Right hindlimb (tissue), 1 donor: ENCODE measurements around the gene SFT2D3.

Source experiments
- DNase-seq: peaks from one replicate; pipeline ENCODE4 v3.0.0-alpha.2; 2018

The SFT2D3 gene, protein sequence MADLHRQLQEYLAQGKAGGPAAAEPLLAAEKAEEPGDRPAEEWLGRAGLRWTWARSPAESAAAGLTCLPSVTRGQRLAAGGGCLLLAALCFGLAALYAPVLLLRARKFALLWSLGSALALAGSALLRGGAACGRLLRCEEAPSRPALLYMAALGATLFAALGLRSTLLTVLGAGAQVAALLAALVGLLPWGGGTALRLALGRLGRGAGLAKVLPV

DNA sequence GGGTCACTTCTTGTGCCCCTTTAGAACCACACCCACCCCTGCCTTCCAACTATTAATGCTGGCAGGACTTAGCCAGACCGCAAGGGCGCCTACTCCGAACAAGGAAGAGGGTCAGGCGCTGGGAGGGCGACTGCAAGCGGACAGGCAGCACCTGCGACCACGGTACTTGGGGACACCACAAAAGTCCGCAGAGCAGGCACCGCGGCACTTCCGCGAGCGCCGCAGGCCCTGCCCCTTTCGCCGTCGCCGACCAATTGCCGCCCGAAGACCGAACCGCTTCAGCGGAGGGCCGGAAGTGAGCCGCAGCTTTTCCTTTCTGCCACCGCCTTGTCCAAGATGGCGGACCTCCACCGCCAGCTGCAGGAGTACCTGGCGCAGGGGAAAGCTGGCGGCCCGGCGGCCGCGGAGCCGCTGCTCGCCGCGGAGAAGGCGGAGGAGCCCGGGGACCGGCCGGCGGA is at the start of gene SFT2D3:
TSS of gene SFT2D3 (plus strand) at position 305 of the 458 bp plus-strand sequence. CDS start at position 337, 32 bp downstream.
- peak; percentile 94 for DNase-seq

DNA sequence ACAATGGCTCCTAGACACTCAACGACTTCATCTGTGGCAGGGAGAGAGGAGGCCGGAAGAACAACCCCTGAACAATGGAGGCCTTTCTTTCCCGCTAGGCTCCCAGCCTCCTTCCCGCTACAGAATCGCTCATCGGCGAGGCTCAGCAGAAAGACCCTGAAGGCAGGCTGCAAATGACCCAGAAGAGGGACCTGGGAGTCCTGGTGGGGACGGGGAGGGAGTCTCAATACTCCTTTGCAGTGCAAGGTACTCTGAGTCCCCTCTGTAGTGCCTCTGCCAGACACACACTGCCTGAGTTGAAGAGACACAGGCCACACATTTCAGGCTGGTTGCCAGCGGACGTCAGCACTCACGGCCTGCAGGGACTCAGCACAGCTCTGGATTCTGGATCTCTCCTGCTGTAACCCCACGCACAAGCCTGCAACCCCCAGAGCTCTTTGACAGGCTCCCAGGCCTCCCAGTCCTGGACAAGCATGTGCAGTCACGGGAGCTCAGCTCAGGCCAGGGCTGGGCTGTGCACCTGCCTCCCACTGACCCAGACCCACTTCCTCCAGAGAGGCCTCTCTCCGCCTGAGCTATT is 49.2 kb upstream of the SFT2D3 start:
- DNase-seq: peak; percentile 79

DNA sequence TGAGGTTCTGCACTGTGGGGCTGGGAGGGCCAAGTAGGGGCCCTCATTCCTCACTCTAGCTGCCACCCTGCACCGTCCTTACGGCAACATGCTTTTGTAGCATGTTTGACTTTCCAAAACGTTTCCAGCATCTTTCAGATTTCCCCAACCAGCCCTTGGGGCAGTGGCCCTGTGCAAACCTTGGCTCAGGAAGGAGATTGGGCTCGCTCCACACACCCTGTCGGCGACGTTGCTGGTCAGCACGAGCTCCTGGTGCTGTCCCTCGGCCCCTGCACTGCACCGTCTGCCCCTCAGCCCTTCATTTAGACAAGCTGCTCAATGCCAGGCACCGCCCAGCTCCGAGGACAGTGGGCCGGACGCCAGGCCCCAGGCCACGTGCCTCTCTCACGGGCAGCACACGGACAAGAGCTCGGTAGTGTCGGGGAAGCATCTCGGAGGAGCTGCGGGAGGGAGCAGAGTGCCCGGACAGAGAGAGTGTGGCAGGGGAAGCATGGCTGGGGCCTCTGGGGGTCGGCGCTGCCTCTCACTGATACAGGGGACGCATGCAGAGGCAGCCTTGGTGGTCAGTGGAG is 48.4 kb upstream of the SFT2D3 start:
- peak; percentile 8 for DNase-seq

DNA sequence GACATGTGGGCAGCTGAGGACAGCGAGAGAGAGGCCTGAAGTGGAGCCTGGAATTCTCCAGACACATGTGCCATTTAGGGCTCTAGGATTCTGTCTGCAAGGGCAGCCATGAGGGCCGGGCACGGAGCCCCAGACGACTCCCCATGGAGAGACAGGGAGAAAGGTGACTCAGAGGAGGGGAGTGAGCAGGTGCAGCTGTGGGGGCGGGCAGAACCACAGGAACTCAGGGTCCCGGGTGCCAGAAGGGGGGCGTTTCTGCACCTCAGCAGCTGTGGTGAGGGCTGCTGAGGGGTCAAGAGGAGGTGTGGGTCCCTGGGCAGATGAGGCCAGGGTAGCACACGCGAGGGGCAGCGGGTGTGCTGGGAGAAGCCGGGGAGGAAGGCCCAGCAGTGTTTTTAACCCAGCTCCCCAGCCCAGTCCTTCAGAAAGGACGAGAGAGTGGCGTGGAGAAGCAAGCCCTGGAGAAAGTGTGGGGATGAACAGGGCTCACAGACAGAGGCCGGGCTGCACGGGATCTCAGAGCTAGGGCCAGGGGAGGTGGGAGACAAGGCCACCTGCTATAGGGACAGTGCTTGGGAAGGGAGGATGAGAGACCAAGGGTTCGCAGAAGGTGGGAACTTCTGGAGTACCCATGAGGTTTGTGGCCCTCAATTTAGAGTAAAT is 47.7 kb upstream of the SFT2D3 start:
- peak; percentile 15 for DNase-seq

DNA sequence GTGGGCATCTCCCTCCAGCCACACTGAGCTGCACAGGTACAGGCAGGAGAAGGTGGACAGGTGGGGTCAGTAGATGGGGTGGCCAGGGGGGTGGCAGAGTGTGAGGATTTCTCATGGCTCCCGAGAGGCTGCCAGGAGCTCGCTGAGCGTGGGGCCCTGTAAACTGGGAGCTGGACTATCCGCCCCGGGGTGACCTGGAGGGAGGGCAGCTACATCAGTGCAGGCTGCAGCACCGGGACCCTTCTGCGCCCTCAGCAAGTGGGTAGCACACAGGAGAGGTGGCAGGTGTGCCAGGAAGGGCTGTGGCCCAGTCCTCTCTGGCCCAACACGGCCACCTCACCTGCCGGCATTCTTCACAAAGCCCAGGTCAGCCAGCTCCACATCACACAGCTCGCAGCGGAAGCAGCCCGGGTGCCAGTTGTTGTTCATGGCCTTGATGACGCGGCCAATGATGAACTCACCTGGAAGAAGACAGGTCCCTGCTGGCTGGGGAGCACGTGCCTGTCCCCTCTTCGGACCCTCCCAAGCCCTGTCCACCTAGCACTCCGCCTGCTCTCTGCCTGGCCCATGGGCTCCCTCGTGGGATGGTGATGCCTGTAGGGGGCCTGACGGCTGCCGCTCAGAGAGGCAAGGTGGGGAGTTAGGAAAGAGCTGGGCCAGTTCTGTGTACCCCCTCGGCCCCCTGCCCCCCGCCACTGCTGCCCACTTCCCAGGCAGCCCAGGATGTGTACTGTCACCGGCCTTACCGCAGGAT is 47.0 kb upstream of the SFT2D3 start:
- DNase-seq: peak; percentile 15

DNA sequence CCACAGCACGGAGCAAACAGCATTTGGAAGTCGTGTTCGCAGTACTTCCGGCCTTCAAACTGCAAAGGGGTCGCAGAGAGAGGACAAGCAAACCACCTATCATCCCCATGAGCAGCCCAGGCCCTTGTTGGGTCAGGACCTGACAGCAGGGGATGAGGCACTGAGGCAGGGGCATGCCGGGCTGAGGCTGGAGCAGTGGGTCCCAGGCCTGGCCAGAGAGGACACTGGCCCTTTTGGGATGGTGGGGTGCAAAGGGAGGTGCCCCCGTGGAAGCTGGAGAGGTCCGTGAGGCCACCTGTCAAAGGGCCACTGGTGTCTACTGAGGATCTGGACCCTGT is 46.5 kb upstream of the SFT2D3 start:
- peak; percentile 23 for DNase-seq

DNA sequence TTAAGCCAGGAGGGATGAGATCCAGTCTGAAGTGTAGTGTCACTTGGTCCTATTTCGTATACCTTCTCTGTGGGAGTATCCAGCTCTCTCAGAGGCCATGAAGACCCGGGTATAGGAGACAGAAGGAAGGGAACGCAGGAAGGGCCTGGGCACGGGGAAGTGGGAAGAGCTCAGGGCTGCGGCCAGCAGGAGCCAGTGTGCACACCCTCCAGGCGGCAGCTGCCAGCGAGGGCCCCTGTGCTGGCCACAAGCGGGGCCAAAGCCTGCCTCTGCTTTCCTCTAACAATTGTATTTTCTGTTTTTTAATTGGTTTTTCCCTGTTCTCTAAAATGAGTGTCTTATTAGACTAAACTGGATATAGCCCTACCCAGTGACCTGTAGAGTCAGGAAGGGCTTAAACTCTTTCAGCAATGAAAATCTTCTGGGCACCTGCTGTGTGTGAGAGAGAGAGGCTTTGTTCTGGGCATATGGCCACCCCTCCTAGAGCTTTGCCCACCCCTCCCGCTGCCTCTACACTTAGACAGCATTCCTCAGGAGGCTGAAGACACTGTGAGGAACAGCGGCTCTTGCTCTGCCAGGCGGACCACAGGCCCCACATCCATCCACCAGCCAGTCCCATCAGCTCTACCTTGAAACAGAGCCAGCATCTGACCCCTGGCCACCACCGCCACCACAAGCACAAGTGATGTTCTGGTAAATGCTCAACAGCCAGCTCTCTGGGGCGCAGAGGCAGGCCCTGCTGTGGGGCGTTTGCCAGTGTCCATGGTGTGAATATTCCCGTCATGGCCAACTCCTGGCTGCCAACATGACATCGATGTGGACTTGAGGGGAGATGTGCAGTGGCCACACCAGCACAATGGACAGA is 45.9 kb upstream of the SFT2D3 start:
- DNase-seq: peak; percentile 17

DNA sequence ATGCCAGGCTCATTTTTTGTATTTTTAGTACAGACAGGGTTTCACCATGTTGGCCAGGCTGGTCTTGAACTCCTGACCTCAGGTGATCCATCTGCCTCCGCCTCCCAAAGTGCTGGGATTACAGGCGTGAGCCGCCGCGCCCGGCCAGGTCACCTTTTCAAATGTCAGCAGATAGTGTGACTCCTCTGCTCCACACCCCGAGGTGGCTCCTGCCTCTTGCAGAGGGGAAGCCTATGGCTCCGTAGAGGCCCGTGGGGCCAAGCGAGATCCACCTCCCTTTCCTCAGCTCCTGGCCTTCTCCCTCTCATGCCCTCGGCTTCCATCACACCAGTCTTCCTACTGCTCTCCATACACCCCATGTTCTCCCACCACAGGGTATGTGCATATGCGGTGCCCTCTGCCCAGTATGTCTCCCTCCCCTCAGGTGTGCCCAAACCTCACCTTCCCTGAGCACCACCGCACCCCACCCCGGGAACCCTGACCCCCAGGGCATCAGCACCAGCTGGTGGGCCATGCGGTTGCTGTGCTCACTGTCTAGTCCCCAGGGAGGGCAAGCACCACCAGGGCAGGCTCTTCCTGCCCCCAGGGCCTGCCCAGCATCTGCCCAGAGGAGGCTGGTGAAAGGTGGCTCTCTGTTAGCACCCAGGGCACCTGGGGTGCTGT is 44.6 kb upstream of the SFT2D3 start:
- peak; percentile 13 for DNase-seq

DNA sequence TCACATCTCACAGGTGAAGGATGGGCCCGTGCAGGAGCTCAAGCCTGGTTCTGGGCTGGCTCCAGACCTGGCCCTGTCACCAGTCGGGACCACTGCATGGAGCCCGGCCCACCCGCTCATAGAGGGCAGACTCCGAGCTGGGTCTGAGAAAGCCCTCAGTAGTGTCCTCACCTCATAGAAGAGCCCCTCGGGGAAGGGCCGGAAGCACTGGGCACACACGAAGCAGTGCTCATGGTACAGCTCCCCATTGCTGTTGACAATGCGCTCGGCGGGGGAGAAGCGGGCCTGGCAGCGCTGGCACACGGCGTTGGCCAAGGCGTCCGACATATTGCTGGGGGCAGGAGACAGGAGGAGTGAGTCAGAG is 44.1 kb upstream of the SFT2D3 start:
- peak; percentile 6 for DNase-seq

DNA sequence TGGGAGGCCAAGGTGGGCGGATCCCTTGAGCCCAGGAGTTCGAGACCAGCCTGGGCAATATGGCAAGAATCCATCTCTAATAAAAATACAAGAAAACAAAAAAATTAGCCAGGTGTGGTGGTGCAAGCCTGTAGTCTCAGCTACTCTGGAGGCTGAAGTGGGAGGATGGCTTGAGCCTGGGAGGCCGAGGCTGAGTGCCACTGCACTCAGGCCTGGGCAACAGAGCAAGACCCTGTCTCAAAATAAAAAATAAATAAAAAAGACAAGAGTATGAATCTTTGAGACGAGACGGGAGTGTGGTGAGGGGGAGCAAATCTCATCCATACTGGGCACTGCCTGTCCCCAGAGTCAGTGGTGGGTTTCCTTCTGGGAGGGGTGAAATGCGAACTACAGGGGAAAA is 43.2 kb upstream of the SFT2D3 start:
- no peak for DNase-seq

DNA sequence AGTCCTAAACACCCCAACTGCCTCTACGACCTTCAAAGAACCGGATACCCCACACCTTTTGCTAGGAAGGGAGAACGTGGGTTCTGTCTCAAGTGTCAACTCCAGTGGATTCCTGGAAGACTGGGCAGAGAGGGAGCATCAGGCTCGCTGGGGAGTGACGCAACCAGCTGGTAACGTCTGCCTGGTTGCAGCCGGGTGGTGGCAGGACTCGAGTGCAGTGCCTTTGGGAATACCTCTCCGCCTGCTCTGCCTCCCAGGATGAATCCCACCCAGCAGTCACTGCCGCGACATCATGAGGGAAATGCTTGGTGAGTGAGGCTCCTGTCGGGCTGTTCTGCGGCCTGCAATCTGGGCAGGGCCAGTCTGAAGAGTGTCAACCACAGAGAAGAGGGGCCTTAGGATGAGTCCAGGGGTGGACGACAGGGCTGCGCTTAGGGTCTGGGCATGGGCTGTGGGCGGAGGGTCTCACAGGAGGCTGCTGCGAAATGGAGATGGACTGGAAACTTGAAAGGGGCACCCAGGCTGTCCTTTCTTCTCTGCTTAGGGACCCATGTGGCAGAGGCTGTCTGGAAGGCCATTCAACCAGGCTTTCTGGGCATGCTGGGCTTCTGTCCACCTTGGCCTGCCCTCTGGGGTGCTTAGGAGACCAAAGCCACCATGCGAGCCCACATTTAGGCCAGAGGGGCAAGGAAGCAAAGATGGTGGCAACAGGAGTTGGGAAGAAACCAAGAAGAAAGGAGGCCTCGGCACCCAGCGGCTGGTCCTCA is 42.5 kb upstream of the SFT2D3 start:
- DNase-seq: peak; percentile 16

DNA sequence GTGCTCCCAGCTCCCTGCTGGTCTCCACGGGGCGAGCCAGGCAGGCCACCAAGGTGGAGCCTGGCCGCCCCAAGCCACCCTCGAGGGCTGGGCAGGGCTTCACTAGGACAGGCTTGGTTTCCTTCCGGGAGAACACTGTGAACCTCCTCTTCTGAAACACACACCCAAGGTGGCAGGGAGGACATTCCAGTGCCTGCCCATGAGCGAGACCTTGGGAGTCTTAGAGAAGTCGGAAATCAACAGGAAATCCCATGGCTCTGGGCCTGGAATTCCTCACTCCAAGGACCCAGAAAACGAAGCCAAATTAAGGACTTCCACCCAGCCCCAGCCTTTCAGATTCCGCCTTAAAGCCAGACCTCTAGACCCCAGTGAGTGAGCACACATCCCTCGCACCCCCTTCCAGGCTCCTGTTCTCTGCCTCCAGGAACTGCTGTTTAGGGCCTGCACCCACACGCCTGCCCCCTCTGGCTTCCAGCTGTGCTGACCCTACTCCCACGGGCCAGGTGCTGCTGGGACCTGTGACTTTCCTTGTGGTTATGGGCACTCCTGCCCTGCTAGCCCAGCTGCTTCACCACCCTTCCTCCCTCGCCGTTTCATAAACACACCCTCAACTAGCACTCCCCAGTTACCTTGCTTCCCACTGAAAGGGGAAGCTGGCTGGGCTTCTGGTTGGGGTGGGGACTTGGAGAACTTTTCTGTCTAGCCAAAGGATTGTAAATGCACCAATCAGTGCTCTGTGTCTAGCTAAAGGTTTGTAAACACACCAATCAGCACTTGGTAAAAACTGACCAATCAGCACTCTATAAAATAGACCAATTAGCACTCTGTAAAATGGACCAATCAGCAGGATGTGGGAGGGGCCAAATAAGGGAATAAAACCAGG is 41.6 kb upstream of the SFT2D3 start:
- DNase-seq: peak; percentile 24

DNA sequence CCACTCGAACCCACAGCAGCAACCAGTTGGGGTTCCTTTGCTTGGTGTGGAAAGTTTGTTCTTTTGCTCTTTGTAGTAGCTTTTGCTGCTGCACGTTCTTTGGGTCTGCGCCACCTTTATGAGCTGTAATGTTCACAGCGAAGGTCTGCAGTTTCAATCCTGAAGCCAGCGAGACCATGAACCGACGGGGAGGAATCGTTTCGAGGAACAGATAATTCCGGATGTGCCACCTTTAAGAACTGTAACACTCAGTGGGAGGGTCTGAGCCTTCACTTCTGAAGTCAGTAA is 41.1 kb upstream of the SFT2D3 start:
- DNase-seq: no peak

DNA sequence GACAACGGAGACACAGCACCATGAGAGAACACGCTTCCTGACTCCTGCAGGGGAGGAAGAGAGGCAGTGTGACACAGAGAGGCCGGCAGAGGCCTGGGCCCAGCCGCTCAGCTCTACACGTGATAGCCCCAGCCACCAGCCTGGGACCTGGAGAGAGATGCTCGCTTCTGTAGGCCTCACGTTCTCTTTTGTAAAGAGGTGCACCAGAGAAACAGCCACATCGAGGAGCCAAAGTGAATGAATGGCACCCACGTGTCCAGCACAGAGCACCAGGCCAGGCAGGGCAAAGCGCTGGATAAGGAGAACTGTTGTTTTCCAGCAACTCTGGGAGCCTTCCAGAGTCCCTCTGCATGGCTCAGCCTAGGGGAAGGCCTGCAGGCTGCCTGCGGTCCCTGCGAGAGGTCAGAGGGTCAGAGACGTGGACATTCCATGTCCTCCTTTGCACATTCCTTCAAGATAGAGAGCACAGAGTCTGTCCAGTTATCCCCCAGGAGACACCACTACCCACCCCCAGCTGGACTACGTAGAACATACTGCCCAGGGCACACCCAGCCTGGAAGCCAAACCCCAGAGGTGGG is 40.1 kb upstream of the SFT2D3 start:
- no peak for DNase-seq

DNA sequence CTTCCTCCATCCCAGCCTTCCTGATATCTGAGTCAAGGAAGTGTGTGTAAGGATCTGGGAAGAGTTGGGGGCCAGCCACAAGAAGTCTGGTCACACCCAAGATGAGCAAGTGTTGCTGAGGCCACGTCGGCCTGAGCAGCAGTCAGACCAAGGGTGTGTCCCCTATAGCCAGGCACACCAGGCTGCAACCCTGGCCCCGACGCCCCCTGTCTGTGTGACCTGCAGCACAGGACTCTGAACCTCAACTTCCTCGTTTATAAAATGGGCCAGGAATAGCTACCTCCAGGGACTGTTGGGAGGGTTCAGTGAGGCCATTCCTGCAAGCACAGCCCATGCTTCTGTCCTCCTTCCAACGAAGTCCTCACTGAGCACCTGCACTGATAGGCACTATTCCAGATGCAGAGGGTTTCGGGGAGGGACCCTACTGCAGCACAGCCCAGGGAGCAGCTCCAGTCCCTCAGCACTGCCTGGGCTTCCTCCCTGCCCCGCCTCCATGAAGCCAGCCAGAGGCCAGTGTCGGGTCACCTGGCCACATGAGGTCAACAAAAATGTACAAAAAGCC is 39.3 kb upstream of the SFT2D3 start:
- DNase-seq: peak; percentile 11

DNA sequence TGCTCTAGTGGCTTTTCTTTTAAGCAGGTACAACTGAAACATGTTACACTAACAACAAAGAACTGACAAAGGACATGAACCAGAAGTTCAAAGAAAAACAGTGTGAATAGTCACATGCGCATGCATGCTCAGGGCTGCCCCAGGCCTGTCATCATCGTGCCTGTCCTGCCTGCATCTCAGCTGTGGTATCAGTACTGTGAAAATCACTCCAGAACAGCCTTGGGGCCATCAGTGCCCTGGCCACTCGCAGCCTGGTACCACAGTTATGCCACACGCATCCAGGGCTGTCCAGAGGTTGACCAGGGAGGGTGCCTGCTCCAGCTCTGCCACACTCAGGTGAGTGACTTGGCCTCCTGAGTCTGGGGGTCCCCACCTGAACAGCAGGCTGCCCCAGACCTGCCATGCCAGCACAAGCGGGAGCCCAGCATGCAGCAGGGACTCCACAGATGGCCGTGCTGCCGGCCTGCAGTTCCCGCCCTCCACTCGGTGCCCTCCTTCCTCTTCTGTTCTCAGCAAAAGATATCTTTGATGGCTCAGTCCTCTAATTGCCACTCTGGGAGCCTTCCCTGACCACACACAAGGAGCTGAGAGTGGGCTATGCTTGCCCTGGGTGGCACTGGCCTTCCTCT is 38.2 kb upstream of the SFT2D3 start:
- peak; percentile 17 for DNase-seq

DNA sequence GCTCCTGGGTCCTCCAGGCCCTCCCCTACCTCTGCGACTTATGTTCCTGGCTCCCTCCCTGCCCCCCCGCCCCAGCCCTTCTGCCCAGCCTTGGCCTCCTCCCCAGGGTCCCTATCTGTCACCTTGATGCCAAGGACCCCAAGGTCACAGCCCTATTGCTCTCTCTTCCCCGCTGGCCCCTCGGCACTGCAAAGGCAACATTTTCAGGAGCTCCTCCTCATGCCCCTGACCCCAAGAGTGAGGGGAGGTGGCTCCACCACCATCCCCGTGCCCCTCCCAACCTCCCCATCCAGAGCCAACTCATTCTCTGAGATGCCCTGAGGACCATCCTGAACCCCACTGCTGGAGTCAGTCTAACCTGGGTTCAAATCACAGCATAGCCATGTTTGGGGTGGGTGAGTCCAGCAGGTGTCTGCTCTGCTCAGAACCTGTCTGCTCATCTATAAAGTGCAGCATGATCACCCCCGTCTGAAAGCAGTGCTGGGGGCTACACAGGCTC is 37.7 kb upstream of the SFT2D3 start:
- DNase-seq: peak; percentile 9

DNA sequence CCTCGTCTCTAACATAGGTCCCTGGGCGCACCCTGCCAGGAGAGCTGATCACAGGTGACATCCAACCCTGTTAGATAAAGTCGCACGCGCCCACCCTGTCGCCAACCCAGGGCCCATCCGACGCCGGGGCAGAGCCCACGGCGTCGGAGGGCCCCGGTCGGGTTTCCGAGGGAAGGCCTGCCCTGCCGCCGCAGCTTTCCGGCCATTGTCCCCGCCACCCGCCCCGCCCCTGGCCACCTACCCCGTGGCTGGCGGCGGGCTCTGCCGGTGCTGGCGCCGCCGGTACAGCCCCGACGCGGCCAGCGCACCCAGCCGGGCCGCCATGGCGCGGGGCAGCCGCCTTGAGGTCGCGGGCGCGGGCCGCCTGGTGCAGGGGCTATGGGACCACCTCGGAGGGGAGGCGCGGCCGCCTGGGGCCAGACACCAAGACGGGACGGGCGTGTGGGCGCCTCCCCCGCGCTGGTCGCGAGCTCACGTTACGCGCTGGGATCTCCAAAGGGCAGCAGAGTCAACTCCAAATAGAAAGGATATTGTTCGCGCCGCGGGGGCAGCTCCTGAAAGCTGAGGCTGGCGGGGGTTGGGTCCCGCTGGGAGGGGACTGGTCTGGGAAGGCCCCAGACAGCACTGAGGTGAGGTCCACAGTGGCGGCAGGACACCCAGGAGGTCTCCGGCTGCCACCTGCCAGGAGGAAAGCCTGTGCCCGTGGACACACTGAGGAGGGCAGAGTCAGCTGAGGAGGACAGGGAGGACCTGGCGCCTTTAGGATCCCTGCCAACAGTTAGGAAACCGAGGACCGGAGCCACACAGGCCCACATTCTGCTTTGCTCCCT is 37.0 kb upstream of the SFT2D3 start:
- peak; percentile 29 for DNase-seq
